Urinary bladder (tissue), 4 donors: ENCODE data around the gene PARD3B. TPM values are rescaled to one million over a fixed set of nuclear protein-coding genes. Genes with fewer than 3 reads are reported as not detected.
A peak's percentile ranks its signal among the peaks of the same experiment; 100 is the strongest.

Experiments used
- DNase-seq: peaks from one replicate; pipeline ENCODE4 v3.0.0-alpha.2; 2015; ENCODE audit errors: extremely low spot score
- H3K27ac ChIP-seq: one replicate; pipeline ENCODE4 v1.5.1; 2013; ENCODE audit warnings: low read depth, mild to moderate bottlenecking, moderate library complexity
- H3K36me3 ChIP-seq: one replicate; pipeline ENCODE4 v1.6.1; 2013; ENCODE audit warnings: mild to moderate bottlenecking, moderate library complexity; ENCODE audit not compliant: insufficient read depth
- H3K4me1 ChIP-seq: one replicate; pipeline ENCODE4 v1.6.1; 2013; ENCODE audit warnings: mild to moderate bottlenecking, moderate library complexity; ENCODE audit not compliant: insufficient read depth
- H3K4me3 ChIP-seq: one replicate; pipeline ENCODE4 v1.5.1; 2013; ENCODE audit warnings: low read depth, low read length
- WGBS: extraction: QIAGEN DNeasy Blood & Tissue Kit; methylation state at CpG from one replicate; pipeline ENCODE4 v1.1.7; 2013; 5-methylcytosine and 5-hydroxymethylcytosine counted together
- polyA plus RNA-seq: library from polyadenylated mRNA; stranded (reverse); fragments of 200-250 nt; gene quantifications from one replicate; pipeline ENCODE4 v1.2.3, GENCODE V29; 2013
- total RNA-seq: library from RNA; depleted of rRNA; stranded (reverse); fragments of >200 nt; gene quantifications from one replicate; pipeline ENCODE4 v1.2.3, GENCODE V29; 2014
- donor health status: healthy with polysubstance abuse.
- donor health status: healthy.

Gene PARD3B
- total and polyA plus RNA-seq, 2 donors: 9.1 to 42.9 TPM

DNA sequence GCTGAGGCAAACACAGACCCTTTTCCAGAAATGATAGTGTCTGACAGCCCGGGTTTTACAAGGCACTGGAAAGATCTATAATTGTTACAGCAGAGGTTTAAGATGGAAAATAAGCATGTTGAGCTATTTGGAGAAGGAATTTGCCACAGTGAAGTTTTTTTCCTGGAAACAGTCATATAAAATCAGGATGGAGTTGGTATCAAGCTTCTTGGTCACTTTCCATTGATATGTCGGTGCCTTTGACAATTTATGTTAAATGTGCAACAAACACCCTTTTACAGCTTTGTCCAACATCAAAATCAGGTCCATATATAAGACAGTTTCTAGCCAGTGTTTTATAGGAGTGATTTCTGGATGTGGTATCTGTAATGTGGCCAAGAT is 1019.9 kb downstream of the PARD3B start:
- Histone ChIP-seq H3K4me1 (no peaks in the 10 kb centered on the region), H3K27ac (no peak overlapping the region), H3K36me3 (no peaks in the 10 kb centered on the region), H3K4me3 (no peak overlapping the region)
- WGBS: 33% methylated on average over 2 of the region's 2 CpGs
- no peak for DNase-seq

DNA sequence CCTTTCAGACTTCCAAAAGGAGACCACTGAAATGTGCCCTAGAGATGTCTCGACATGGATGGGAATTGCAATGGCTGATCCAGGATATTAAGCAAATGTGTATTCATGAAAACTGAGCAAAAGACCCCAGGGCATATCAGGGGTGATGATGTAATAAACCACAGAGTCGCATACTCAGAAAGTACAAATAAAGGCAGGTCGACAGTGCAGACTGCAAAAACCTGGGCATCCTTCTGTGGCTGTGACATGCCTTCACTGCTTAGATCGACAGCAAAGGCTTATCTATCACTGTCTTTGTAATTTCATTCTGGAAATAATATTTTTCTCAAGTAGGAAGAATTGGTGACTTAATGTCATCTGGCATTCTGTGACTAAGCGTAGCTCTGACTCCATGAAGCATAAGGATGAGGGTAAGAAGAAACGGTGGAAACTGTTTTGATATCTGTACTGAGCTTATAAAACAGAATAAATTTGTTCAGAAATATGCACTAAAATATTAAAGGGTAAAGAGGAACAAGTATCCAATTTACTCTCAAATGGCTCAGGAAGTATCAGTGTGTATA is 1021.4 kb downstream of the PARD3B start:
- H3K36me3 ChIP-seq: no peaks in the 10 kb centered on the region
- no peak for DNase-seq
- no peak overlapping the region for H3K4me3 ChIP-seq
- H3K4me1 ChIP-seq: no peaks in the 10 kb centered on the region
- no peak overlapping the region for H3K27ac ChIP-seq
- WGBS: 77% methylated on average over 6 of the region's 6 CpGs

DNA sequence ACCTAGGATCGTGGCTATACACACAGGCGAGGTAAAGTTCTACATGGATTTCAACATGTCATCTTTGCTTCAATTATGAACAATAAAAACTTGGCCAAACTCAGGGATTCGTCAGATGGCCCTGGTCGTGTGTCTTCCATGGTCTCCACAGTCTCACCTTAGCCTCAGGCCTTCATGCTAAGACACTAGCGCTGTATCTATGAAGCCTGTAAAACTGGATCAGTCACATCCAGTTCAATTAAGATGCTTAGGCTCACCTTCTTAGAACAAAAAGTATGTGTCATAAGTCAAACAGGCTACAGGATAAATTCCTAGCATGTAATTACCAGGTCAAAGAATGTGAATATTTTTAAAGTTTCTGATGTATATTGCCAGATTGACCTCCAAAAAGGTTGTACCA is 1023.3 kb downstream of the PARD3B start:
- no peak overlapping the region for H3K27ac ChIP-seq
- no peaks in the 10 kb centered on the region for H3K36me3 ChIP-seq
- no peaks in the 10 kb centered on the region for H3K4me1 ChIP-seq
- no peak for DNase-seq
- no peak overlapping the region for H3K4me3 ChIP-seq
- 93% methylated on average over 5 of the region's 5 CpGs for WGBS

DNA sequence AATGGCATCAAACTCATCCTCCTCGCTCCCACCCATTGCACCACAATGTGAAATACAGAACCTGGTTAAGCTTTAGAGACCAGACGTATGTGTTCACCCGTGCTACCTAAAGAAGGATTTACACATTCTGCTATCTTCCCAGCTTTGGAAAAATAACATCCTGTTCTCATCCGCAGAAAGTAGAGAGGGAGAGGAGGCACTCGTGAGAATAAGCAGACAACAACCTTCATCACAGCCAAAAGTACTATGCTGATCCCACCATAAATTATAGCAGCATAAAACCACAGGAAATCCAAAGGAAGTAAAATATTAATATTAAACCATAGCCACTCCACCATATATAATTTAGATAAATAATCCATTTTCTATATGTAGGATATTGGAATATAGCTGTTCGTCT is 1025.4 kb downstream of the PARD3B start:
- WGBS: 59% methylated on average over 6 of the region's 6 CpGs
- H3K27ac ChIP-seq: no peak overlapping the region

DNA sequence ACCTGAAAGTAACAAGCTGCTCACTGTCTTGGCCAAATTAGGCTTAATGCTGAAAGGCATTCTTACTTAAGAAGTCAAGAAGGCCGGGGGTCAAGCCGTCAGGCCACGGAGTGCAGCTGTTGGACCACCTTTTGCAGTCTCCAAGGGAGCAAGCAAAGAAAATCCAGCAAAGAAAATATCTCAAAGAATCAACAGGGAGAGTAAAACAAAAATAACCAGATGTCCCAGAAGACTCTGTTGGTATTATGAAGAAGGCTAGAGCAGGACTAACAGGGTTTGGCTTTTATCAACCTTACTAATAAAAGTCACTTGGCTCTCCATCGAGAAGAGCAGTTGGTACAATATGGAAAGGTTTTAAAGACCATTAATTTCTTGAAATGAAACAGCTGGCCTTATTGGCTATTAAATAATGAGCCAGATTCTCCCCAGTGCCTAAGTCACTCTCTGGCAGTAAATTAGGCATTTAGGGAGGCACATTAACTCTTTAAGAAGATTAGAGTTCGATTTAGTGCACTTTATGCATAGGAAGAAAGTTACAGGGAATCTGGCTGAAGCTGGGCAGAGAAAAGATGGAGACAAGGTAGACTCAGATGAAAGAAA is 1026.2 kb downstream of the PARD3B start:
- DNase-seq: peak; percentile 64
- no peak overlapping the region for H3K27ac ChIP-seq

More for the DNA sequence above, 1025.4 kb downstream of the PARD3B start:
- Histone ChIP-seq H3K4me3 (no peak overlapping the region), H3K4me1 (no peaks in the 10 kb centered on the region), H3K36me3 (no peaks in the 10 kb centered on the region)
- DNase-seq: no peak

DNA sequence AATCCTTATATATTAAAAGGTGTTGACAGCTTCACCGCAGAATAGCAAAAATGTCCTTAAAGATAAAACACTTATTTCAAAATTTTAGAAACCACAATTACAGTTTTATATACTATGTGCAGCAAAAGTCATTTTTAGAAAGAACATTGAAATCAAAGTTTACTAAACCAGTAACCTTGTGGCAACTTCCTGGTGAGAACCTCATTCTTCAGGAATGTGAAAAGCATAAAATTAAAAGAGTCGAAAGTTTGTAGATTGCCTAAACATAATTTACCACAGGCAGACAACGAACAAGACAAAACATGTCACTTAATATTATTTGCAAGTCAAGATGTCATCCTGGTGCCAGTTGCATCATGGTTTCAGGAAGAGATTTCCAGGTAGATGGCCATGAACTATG is 1028.7 kb downstream of the PARD3B start:
- Histone ChIP-seq H3K4me3 (no peak overlapping the region), H3K36me3 (no peaks in the 10 kb centered on the region), H3K4me1 (no peaks in the 10 kb centered on the region), H3K27ac (no peak overlapping the region)
- WGBS: 76% methylated on average over 3 of the region's 3 CpGs
- DNase-seq: no peak

More for the DNA sequence above, 1026.2 kb downstream of the PARD3B start:
- no peak overlapping the region for H3K4me3 ChIP-seq
- no peaks in the 10 kb centered on the region for H3K36me3 ChIP-seq
- H3K4me1 ChIP-seq: no peaks in the 10 kb centered on the region
- 31% methylated on average over 5 of the region's 5 CpGs for WGBS

DNA sequence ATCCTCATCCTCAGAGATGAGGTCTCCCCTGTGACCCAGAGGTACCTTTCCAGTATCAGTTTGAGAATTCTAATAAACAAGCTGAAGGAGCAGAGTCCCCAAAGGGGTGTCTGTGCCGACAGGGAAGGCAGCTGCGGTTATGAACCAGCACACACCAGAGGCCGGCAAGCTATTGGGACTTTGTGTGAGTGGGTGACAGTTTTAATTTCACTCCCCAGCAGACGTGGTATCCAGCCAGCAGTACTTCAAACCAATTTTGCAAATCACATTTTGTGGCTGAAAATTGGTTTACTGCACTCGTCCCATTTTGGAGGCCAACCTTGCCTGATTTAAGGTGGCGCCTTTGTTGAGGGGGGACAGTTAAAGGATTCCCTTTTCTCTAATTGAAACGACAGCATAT is 1034.1 kb downstream of the PARD3B start:
- no peak for DNase-seq
- Histone ChIP-seq H3K27ac (no peak overlapping the region), H3K4me3 (no peak overlapping the region), H3K4me1 (no peaks in the 10 kb centered on the region), H3K36me3 (no peaks in the 10 kb centered on the region)
- WGBS: 91% methylated on average over 7 of the region's 7 CpGs

DNA sequence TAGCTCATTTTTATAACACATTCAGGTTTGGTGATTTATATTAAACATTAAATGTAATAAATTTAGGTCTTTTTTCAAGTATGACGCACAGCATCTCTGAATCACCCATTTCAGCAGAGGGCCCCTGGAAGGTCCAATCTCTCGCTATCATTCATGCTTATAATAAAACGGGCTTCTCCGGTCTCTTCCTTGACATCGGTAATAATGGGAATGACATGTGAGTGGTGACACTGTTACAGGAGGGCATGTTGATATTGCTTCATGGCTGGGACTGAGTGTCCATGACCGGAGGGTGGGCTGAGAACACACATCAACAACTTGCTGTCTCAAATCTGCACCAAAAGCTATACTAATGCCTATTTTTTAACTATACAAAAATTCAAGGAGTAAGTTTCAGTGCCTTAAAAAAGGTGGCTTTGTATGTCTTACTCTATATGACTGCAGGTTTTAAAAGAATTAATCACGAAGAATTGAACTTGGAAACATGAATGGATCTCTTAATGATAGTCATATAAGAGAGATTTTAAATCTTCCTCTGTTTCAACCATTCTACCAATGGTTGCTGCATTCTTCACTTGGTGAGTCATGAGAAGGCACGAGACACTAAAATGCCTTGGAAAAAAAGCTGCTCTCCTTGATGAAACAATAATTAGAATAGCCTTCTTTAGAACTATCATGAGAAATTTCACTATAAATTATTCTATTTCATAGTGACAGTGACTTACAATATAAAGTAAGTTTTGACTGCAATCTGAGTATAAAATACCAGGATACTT is 1035.1 kb downstream of the PARD3B start:
- no peaks in the 10 kb centered on the region for H3K36me3 ChIP-seq
- H3K27ac ChIP-seq: no peak overlapping the region
- no peaks in the 10 kb centered on the region for H3K4me1 ChIP-seq
- DNase-seq: no peak
- WGBS: 82% methylated on average over 8 of the region's 8 CpGs
- no peak overlapping the region for H3K4me3 ChIP-seq

DNA sequence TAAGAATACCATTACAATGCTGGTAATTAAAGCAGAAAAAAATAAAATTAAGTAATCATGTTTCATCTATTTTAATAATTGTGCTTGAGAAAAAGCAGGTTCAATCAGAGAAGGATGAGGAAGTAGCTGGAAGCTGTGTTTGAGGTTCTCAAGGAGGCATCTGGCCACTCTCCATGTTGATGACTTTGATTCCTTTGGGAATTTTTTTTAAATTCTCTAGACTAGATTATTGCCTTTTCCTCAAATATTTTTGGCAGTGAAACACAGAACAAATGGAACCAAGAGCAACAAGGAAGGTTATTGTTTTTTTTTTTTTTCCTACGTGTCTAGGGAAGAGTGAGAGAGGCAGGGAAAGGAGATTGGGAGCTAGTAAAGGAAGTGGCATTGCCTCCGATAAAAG is 1037.1 kb downstream of the PARD3B start:
- no peak for DNase-seq
- WGBS: 72% methylated on average over 2 of the region's 2 CpGs
- Histone ChIP-seq H3K27ac (no peak overlapping the region), H3K36me3 (no peaks in the 10 kb centered on the region), H3K4me3 (no peak overlapping the region), H3K4me1 (no peaks in the 10 kb centered on the region)

DNA sequence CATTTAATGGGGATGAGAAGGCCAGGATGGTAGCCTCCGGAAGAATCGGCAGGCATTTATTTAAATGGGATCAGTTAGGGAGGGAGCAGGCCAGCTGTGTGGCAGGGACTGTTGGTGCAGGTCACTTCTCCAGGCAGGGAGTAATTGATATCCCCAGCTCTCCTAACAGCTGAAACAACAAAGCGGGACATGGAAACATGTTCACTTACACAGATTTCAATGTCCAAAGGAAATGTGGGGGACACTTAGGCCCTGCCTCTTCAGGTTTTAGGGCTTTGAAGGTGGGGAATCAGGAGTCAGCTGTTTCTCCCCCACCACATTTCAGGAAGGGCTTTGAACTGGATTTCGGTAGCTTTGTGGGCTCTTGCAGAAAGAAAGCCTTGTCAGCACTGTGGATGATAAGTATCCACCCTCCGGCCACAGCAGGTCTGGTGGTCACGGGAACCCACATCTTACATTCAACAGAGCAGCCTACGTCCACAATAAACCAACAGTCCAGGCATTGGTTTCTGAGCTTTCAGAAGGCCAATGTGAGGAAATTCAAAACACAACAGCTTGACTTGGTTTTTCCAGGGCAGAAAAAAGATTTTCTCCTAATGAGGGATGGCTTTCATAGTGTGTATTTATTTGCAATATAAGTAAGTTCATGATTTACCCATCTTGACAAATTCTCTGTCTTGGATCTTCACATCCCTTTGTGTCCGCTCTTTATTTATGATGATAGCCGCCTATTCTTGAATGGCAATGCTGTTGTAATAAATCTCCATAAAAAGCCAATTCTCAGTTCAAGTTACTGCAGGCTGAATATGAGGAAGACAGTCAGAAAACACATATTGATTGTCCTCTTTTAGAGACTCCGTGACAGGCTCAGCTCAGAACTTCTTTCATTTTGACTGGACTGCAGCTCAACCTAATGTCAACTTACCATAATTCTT is 1040.4 kb downstream of the PARD3B start:
- H3K36me3 ChIP-seq: no peaks in the 10 kb centered on the region
- 76% methylated on average over 10 of the region's 10 CpGs for WGBS
- no peak for DNase-seq
- no peak overlapping the region for H3K4me3 ChIP-seq
- H3K27ac ChIP-seq: no peak overlapping the region
- H3K4me1 ChIP-seq: no peaks in the 10 kb centered on the region

DNA sequence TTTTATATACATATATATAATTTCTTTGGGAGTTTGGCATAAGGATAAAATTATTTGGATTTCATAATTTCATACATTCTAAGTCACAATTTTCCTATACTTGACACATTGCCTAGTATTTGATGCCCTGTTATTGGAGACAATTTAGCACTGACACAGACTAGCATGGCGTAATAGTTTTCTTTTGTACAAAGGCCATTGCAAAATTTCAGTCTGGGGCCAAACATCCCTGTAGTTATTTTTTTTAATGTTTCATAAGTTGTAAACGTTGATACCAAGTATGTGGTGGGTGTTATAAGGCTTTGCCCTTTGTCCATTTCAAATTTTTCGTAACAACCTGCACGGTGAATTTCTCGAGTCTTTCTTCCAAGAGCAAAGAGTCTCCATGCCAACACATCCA is 1041.4 kb downstream of the PARD3B start:
- no peaks in the 10 kb centered on the region for H3K4me1 ChIP-seq
- no peak overlapping the region for H3K27ac ChIP-seq
- H3K36me3 ChIP-seq: no peaks in the 10 kb centered on the region
- DNase-seq: no peak
- no peak overlapping the region for H3K4me3 ChIP-seq
- 95% methylated on average over 5 of the region's 5 CpGs for WGBS

DNA sequence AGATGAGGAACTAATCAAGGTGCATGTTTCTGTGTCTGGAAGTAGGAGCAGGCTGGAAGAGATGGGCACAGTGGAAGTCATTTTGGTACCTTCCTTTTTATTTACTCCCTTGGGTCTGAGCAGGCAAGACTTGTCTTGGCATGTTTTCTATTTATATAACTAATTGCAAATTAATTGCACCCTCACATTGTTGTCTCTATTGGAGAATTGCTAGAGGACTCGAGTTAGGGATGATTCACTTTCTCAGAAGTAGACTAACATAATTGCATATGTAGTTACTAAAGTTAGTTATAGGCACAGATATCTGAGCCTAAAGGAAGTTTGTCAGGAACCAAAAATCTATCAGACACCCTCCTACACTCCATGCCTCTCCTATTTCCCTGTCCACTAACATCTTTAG is 1044.2 kb downstream of the PARD3B start:
- H3K36me3 ChIP-seq: no peaks in the 10 kb centered on the region
- no peak for DNase-seq
- H3K4me3 ChIP-seq: no peak overlapping the region
- WGBS: 56% methylated on average over 1 of the region's 1 CpG
- no peak overlapping the region for H3K27ac ChIP-seq
- no peaks in the 10 kb centered on the region for H3K4me1 ChIP-seq

DNA sequence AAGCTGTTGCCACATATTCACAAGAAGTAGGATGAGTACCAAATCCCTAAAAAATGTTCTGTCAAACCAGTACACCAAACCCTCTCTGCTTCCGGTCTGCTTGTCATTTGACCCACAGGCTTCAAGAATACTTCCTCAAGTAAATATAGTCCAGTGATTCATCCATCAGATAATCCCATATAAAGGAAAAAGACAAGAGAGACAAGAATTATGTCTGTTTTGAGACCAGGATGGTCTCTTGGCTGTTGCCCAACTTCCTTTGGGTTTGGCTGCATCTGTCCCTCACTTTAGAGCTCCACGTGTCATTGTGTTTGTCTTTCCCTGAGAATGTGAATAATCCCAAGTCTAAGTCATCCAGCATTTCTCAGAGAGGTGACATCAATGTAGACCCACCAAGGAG is 1045.5 kb downstream of the PARD3B start:
- DNase-seq: no peak
- H3K27ac ChIP-seq: no peak overlapping the region

More for the DNA sequence above, 1045.5 kb downstream of the PARD3B start:
- 56% methylated on average over 2 of the region's 2 CpGs for WGBS
- no peaks in the 10 kb centered on the region for H3K4me1 ChIP-seq
- H3K4me3 ChIP-seq: no peak overlapping the region
- H3K36me3 ChIP-seq: no peaks in the 10 kb centered on the region
